HepG2 (cell line): ENCODE data around the gene FAM131C. TPM values are rescaled to one million over a fixed set of nuclear protein-coding genes. Genes with fewer than 3 reads are reported as not detected.
"Not testable (repeated sequence)": the region's sequence is repeated elsewhere in the genome, so short reads cannot be mapped to it uniquely, and the experiment has no call there.

Source experiments
- ATAC-seq: fragments of 200-7000 bp; cut with Tn5 transposase; 3 replicates; pipeline ENCODE4 v1.9.1; 2020; ENCODE audit warnings: mild to moderate bottlenecking, moderate library complexity
- BruUV-seq: library from RNA; stranded (reverse); fragments of 400-500 nt; replicated peaks from 2 replicates; lab custom pipeline; 2021; lab: Mats Ljungman, UMichigan
- CTCF ChIA-PET: fragments of 300-600 bp; formaldehyde crosslinking; extraction: SDS; loops from one replicate; lab custom pipeline; 2021; ENCODE audit warnings: low total read pairs, inconsistent platforms, low intra/inter-chr PET ratio; lab: Yijun Ruan, JAX
- POLR2A ChIA-PET: fragments of 350-600 bp; sonication (Branson Sonifier 250); formaldehyde crosslinking; loops from one replicate; lab custom pipeline; 2020; ENCODE audit warnings: antibody characterized with exemption, inconsistent platforms; lab: Yijun Ruan, JAX
- DNase-seq: peaks from one replicate; pipeline ENCODE4 v3.0.0-alpha.2; 2015; ENCODE audit warnings: low spot score
- FAIRE-seq: peaks from 3 replicates; lab custom pipeline; 2011; peaks lifted over from hg19 to GRCh38; lab: Jason Lieb, UNC
- H2AFZ ChIP-seq: one replicate; pipeline ENCODE4 v1.6.1; 2011; ENCODE audit warnings: low read length, inconsistent platforms
- H3K27ac ChIP-seq: fragments of 300-600 bp; 3 replicates; pipeline ENCODE4 v1.8.0; 2011; ENCODE audit warnings: mixed run types, mild to moderate bottlenecking, mixed read lengths, low read length, inconsistent platforms; ENCODE audit not compliant: insufficient read depth; ENCODE audit errors: extremely low read length
- H3K27me3 ChIP-seq, 2 experiments: fragments of 200-600 bp in 1 of 2; 2 replicates in 1 of 2; 3 replicates in 1 of 2; pipeline versions ENCODE4 v1.6.0 to v1.8.0; 2011; ENCODE audit warnings: low read length in 2 of 2, mild to moderate bottlenecking in 2 of 2, moderate library complexity in 2 of 2, inconsistent platforms in 1 of 2; ENCODE audit not compliant: insufficient read depth in 2 of 2, control insufficient read depth in 1 of 2
- H3K36me3 ChIP-seq, 2 experiments: fragments of 200-600 bp in 1 of 2; replicated peaks in 1 of 2; 2 replicates in 1 of 2; 3 replicates in 1 of 2; pipeline versions ENCODE4 v1.5.1 to v1.8.0; 2011; ENCODE audit warnings: low read length in 2 of 2, inconsistent platforms in 1 of 2; ENCODE audit not compliant: insufficient read depth in 2 of 2, control insufficient read depth in 1 of 2
- H3K4me1 ChIP-seq: 2 replicates; pipeline ENCODE4 v1.5.1; 2012; ENCODE audit warnings: low read length, inconsistent platforms; ENCODE audit not compliant: insufficient read depth
- H3K4me2 ChIP-seq: 2 replicates; pipeline ENCODE4 v1.6.0; 2011; ENCODE audit warnings: low read depth, low read length, inconsistent platforms
- H3K4me3 ChIP-seq, 3 experiments: fragments of 200-600 bp in 1 of 3; sonication (generic), shearing (Covaris generic) in 1 of 3; replicated peaks in 1 of 3; 2 replicates each; pipeline ENCODE4 v1.5.1; 2011 to 2016; ENCODE audit warnings: low read length in 3 of 3, inconsistent platforms in 2 of 3, low read depth in 2 of 3, mild to moderate bottlenecking in 2 of 3, control low read depth in 1 of 3, mixed read lengths in 1 of 3; ENCODE audit not compliant: insufficient read depth in 1 of 3
- H3K79me2 ChIP-seq: one replicate; pipeline ENCODE4 v1.6.1; 2011; ENCODE audit warnings: low read length, inconsistent platforms; ENCODE audit not compliant: insufficient read depth
- H3K9ac ChIP-seq: 2 replicates; pipeline ENCODE4 v1.6.0; 2011; ENCODE audit warnings: mild to moderate bottlenecking, low read depth, low read length, inconsistent platforms; ENCODE audit not compliant: insufficient read depth
- H3K9me3 ChIP-seq: 2 replicates; pipeline ENCODE4 v1.5.1; 2012; ENCODE audit warnings: mild to moderate bottlenecking, low read length
- H4K20me1 ChIP-seq: 2 replicates; pipeline ENCODE4 v1.6.0; 2011; ENCODE audit warnings: inconsistent platforms, mild to moderate bottlenecking, low read length, moderate library complexity; ENCODE audit not compliant: insufficient read depth
- ISL2 ChIP-seq: sonication (generic); formaldehyde crosslinking; IDR thresholded peaks from 2 replicates; pipeline ENCODE4 v1.5.0; 2020; ENCODE audit warnings: missing genetic modification reagents
- LCORL ChIP-seq, 2 experiments: fragments of 450-650 bp in 1 of 2; sonication (generic) in 1 of 2; formaldehyde crosslinking in 1 of 2; IDR thresholded peaks; 2 replicates each; pipeline versions ENCODE4 v1.5.0 to v1.6.1; 2017 to 2020; ENCODE audit warnings: antibody characterized with exemption in 1 of 2, missing genetic modification reagents in 1 of 2
- MED8 ChIP-seq: sonication (generic); formaldehyde crosslinking; IDR thresholded peaks from 2 replicates; pipeline ENCODE4 v1.8.1; 2023; ENCODE audit warnings: mild to moderate bottlenecking, missing genetic modification reagents; ENCODE audit not compliant: insufficient replicate concordance
- ZBTB7B ChIP-seq: sonication (generic); formaldehyde crosslinking; IDR thresholded peaks from 2 replicates; pipeline ENCODE4 v1.4.0; 2020; ENCODE audit warnings: missing genetic modification reagents
- ZMYM3 ChIP-seq: sonication (generic); formaldehyde crosslinking; IDR thresholded peaks from 2 replicates; pipeline ENCODE4 v1.5.1; 2020; ENCODE audit warnings: mild to moderate bottlenecking, missing genetic modification reagents
- ZNF598 ChIP-seq: sonication (generic); formaldehyde crosslinking; IDR thresholded peaks from 2 replicates; pipeline ENCODE4 v1.5.1; 2020; ENCODE audit warnings: mild to moderate bottlenecking, missing genetic modification reagents, borderline replicate concordance
- ZNF629 ChIP-seq: sonication (generic); formaldehyde crosslinking; conservative IDR thresholded peaks from 2 replicates; pipeline ENCODE4 v1.5.0; 2020; ENCODE audit warnings: missing genetic modification reagents
- WGBS: methylation state at CpG from one replicate; pipeline ENCODE4 v1.1.6; 2017; ENCODE audit warnings: low lambda C conversion rate; 5-methylcytosine and 5-hydroxymethylcytosine counted together
- in situ Hi-C: cut with HindIII; loops from 2 replicates; pipeline ENCODE4 v1.10.0; 2017; ENCODE audit warnings: low pct_unique_long_range_greater_than_20kb; ENCODE audit not compliant: extremely low pct_ligation_motif_present
- intact Hi-C: fragments of 100-400 bp; cut with micrococcal nuclease; formaldehyde crosslinking; loops from one replicate; pipeline ENCODE4 v1.10.0; 2022; ENCODE audit not compliant: unreplicated experiment
- polyA plus RNA-seq, 8 experiments: library from polyadenylated mRNA; depleted of rRNA in 3 of 8; stranded (reverse) in 7 of 8; unstranded in 1 of 8; fragments of >200 nt; fragmentation: Illumina TruSeq in 4 of 8; extraction: Trizol in 4 of 8; gene quantifications; 2 replicates each; pipeline versions ENCODE4 v1.2.1 to v1.2.3, GENCODE V29; 2011 to 2016; ENCODE audit warnings: low read depth in 4 of 8, missing spikeins in 1 of 8, mixed read lengths in 1 of 8; ENCODE audit not compliant: insufficient read depth in 1 of 8
- total RNA-seq, 5 experiments: library from RNA; depleted of rRNA; stranded (reverse); fragments of >200 nt; fragmentation: Illumina TruSeq; extraction: Trizol; gene quantifications; 2 replicates each; pipeline ENCODE4 v1.2.3, GENCODE V29; 2016; ENCODE audit warnings: low read depth in 1 of 5
- TF ChIP-seq, protein P1 (sequence below), 2 experiments: fragments of 450-650 bp in 1 of 2; sonication (generic) in 1 of 2; formaldehyde crosslinking in 1 of 2; IDR thresholded peaks; 2 replicates each; pipeline versions ENCODE4 v1.6.1 to v1.8.0; 2016 to 2022; ENCODE audit warnings: antibody characterized with exemption in 1 of 2, mild to moderate bottlenecking in 1 of 2, missing genetic modification reagents in 1 of 2

FAM131C gene
- total and polyA plus RNA-seq, 2 of the 13 experiments (the other 11 are each of a cell fraction or from before 2014, with no cell fraction given), result 0.07 TPM; not detected in 1

DNA sequence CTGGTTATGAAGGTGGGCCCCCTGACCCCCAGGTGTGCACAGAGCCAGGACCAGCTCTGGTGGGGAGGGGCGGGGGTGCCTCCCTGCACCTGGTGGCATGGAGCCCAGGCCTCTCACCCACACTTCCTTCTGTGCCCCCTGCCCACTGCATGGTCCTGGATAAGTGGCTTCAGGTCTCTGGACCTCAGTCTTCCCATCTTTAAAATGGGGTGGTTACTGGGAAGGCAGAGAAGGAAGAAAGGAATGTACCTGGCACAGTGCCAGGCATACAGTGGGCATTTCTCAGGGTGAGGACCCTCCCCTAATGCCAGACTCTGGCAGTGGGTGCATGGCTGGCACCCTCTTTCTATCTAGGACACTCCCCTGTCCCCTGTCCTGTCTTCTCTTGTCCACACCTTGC, 44.2 kb downstream of the FAM131C start:
- H3K79me2 ChIP-seq, result no peaks in the 10 kb centered on the region
- no peak overlapping the region for H3K9ac ChIP-seq
- H3K4me1 ChIP-seq, result peaks cover 19% of the 10 kb centered on the region
- no peak overlapping the region for H3K4me2 ChIP-seq
- WGBS, result 60% methylated on average over 1 of the region's 1 CpG
- in situ Hi-C loops, result no loop called here
- DNase-seq (no peak), FAIRE-seq (no peak), ATAC-seq (no peak)
- ChIA-PET POLR2A (no interaction called here), CTCF (no interaction called here)
- peaks cover 9 to 32% of the 10 kb centered on the region in 2 experiments; a peak in 4 of 5 replicates for H3K27me3 ChIP-seq
- intact Hi-C loops, result no loop called here
- no peaks in the 10 kb centered on the region for H3K36me3 ChIP-seq
- H2AFZ ChIP-seq, result no peak overlapping the region
- no peaks in the 10 kb centered on the region for H3K9me3 ChIP-seq
- peaks cover 3% of the 10 kb centered on the region; the same call in 1 of the 2 replicates for H4K20me1 ChIP-seq
- no peak overlapping the region for H3K4me3 ChIP-seq
- no TSS peak for BruUV-seq
- H3K27ac ChIP-seq, result no peak overlapping the region
- TF ChIP-seq MED8 (CRISPR knock-in tag) (no peak), ZNF629 (CRISPR knock-in tag) (peak; percentile 91), ZBTB7B (CRISPR knock-in tag) (no peak), LCORL (IDR thresholded peaks at IDR 0.05) (peak; percentile 93), LCORL (CRISPR knock-in tag; IDR thresholded peaks at IDR 0.05) (no peak), ZMYM3 (peak; percentile 44; the same call in 1 of the 2 replicates), ZNF598 (CRISPR knock-in tag) (no peak), ISL2 (CRISPR knock-in tag) (no peak)
- TF ChIP-seq, protein P1, sequence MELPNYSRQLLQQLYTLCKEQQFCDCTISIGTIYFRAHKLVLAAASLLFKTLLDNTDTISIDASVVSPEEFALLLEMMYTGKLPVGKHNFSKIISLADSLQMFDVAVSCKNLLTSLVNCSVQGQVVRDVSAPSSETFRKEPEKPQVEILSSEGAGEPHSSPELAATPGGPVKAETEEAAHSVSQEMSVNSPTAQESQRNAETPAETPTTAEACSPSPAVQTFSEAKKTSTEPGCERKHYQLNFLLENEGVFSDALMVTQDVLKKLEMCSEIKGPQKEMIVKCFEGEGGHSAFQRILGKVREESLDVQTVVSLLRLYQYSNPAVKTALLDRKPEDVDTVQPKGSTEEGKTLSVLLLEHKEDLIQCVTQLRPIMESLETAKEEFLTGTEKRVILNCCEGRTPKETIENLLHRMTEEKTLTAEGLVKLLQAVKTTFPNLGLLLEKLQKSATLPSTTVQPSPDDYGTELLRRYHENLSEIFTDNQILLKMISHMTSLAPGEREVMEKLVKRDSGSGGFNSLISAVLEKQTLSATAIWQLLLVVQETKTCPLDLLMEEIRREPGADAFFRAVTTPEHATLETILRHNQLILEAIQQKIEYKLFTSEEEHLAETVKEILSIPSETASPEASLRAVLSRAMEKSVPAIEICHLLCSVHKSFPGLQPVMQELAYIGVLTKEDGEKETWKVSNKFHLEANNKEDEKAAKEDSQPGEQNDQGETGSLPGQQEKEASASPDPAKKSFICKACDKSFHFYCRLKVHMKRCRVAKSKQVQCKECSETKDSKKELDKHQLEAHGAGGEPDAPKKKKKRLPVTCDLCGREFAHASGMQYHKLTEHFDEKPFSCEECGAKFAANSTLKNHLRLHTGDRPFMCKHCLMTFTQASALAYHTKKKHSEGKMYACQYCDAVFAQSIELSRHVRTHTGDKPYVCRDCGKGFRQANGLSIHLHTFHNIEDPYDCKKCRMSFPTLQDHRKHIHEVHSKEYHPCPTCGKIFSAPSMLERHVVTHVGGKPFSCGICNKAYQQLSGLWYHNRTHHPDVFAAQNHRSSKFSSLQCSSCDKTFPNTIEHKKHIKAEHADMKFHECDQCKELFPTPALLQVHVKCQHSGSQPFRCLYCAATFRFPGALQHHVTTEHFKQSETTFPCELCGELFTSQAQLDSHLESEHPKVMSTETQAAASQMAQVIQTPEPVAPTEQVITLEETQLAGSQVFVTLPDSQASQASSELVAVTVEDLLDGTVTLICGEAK (IDR thresholded peaks at IDR 0.05), result no peak
- TF ChIP-seq, protein P1 (CRISPR knock-in tag; IDR thresholded peaks at IDR 0.05), result no peak

DNA sequence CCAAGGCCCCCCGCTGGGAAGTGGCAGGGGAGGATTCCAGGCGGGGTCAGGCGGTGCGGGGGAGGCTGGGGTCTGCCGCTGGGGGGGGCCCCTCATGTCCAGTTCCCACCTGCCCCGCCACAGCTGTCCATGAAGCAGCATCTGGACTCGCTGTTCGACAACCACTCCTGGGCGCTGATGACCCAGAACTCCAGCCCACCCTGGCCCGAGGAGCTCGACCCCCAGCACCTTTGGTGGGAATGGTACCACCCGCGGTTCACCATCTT, 44.5 kb downstream of the FAM131C start:
- H3K36me3 ChIP-seq, CTCF ChIA-PET, H3K79me2 ChIP-seq, intact Hi-C loops, H3K9ac ChIP-seq, ATAC-seq, H3K4me2 ChIP-seq, FAIRE-seq, BruUV-seq, H4K20me1 ChIP-seq, H3K9me3 ChIP-seq, in situ Hi-C loops, H3K4me3 ChIP-seq, POLR2A ChIA-PET, DNase-seq, H2AFZ ChIP-seq, H3K27ac ChIP-seq: not testable (repeated sequence)
- H3K4me1 ChIP-seq, result peaks cover 19% of the 10 kb centered on the region
- WGBS, result 46% methylated on average over 8 of the region's 13 CpGs
- peaks cover 9 to 32% of the 10 kb centered on the region in 2 experiments; a peak in 4 of 5 replicates for H3K27me3 ChIP-seq
